Heart left ventricle (tissue), 13 donors: ENCODE data around the gene PRICKLE1.

Source experiments
- CTCF ChIP-seq, 12 donors: fragments of 200-600 bp; sonication (generic) in 4 of 12; IDR thresholded peaks; one replicate each; pipeline versions ENCODE4 v1.5.0 to v1.8.0; 2018 to 2022; ENCODE audit warnings: antibody characterized with exemption in 12 of 12, mild to moderate bottlenecking in 5 of 12
- POLR2A ChIP-seq, 2 donors: fragments of 450-650 bp; IDR thresholded peaks; one replicate each; pipeline ENCODE4 v1.6.1; 2017; ENCODE audit warnings: antibody characterized with exemption in 2 of 2, mild to moderate bottlenecking in 2 of 2, moderate library complexity in 2 of 2
- donor health status: ischemic (EF 13 %, LVEDD 7.1; RV severe dilation, severe dysfunction).
- donor health status: DM: no; HTN: yes; CAD: no.
- donor health status: DM: no; HTN: no; CAD: no.
- donor health status: ischemic (EF 25% LVEDD 6.9; RV normal size, moderate dysfunction).
- donor health status: ischemic (EF 25% LVEDD 5.7; RV mildly dilated, moderate dysfunction).
- donor health status: ischemic (EF 35%, LVEDD 5.7; RV mildly dilated, moderate dysfunction).
- donor health status: nonischemic (EF 11% LVEDD 7.7; RV severe dilation, severe dysfunction).
- donor health status: DM: yes; HTN: yes; CAD: no.
- donor health status: PGD.
- donor health status: ischemic (EF 29% LVEDD 5.4; RV normal size, mild dysfunction).
- donor health status: nonischemic (EF 23%, LVEDD 6.1; RV moderate dilation, normal function).

DNA sequence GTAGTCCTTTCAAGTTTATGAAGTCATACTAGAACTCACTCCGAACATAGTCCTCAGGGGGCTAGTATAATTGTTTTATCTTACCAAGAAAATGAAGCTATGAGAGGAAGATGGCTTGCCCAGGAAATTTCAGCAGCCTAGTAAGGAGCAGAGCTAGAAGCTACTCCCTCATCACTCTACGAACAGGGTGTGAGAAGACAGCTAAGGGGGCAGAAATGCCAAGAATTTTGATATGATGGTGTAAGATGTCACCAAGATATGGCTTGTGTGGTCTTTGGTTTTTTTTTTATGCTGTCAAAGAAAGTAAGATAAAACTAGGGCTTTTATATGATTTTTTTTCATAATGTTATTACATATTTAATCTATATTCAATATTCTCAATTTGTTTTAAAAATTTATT lies 47.6 kb downstream of the PRICKLE1 start:
- TF ChIP-seq CTCF (IDR thresholded peaks at IDR 0.05): no peak
- no peak for TF ChIP-seq POLR2A (IDR thresholded peaks at IDR 0.05)
